Stimulated activated CD8-positive, alpha-beta memory T cell treated with anti-CD3 and anti-CD28 coated beads, Interleukin-7, amount 100 ng/mL, for 24 hours (primary cell): Measurements from ENCODE around the gene TXNL4A.
"Not testable (repeated sequence)": the region's sequence is repeated elsewhere in the genome, so short reads cannot be mapped to it uniquely, and the experiment has no call there.

Source experiments
- DNase-seq: peaks from one replicate; pipeline ENCODE4 v3.0.0-alpha.2; 2020; ENCODE audit warnings: low read depth

Gene TXNL4A

GRCh38 chr18:79963658-79964329 lies 24.6 kb downstream of the TXNL4A start:
- no peak for DNase-seq

GRCh38 chr18:79962835-79963657 lies 25.3 kb downstream of the TXNL4A start:
- DNase-seq, result no peak

- no peak for DNase-seq
Measured at GRCh38 chr18:79962311-79962710, 26.1 kb downstream of the TXNL4A start.

- DNase-seq, result no peak
Measured at GRCh38 chr18:79961527-79962291, 26.7 kb downstream of the TXNL4A start.

GRCh38 chr18:79960921-79961526 lies 27.3 kb downstream of the TXNL4A start:
- DNase-seq, result no peak

- DNase-seq, result not testable (repeated sequence)
Measured at GRCh38 chr18:79960161-79960801, 28.1 kb downstream of the TXNL4A start.

- DNase-seq, result no peak
Measured at GRCh38 chr18:79958981-79959380, 29.4 kb downstream of the TXNL4A start.

GRCh38 chr18:79956276-79956675 lies 32.1 kb downstream of the TXNL4A start:
- no peak for DNase-seq

GRCh38 chr18:79955302-79956075 lies 32.9 kb downstream of the TXNL4A start:
- no peak for DNase-seq

GRCh38 chr18:79954791-79955190 lies 33.6 kb downstream of the TXNL4A start:
- DNase-seq, result no peak

GRCh38 chr18:79953971-79954651 lies 34.3 kb downstream of the TXNL4A start:
- DNase-seq, result no peak

- DNase-seq, result no peak
Measured at GRCh38 chr18:79952996-79953559, 35.3 kb downstream of the TXNL4A start.

- no peak for DNase-seq
Measured at GRCh38 chr18:79952456-79952995, 35.8 kb downstream of the TXNL4A start.

- peak; percentile 97 for DNase-seq
Measured at GRCh38 chr18:79951545-79952455, 36.6 kb downstream of the TXNL4A start, which contains the start of gene SLC66A2. SLC66A2 (minus strand) TSS chr18:79951653; CDS start chr18:79950926, 727 bp downstream.

GRCh38 chr18:79950515-79951341 lies 37.6 kb downstream of the TXNL4A start:
- DNase-seq, result no peak

- no peak for DNase-seq
Measured at GRCh38 chr18:79949697-79950487, 38.5 kb downstream of the TXNL4A start.
